ENCODE results near the gene XAB2. TPM values are rescaled to one million over a fixed set of nuclear protein-coding genes. Genes with fewer than 3 reads are reported as not detected.

XAB2 gene
- total RNA-seq, 1 donor from 2014 or later: 32.8 TPM

GRCh38 chr19:7614859-7615741, 14.2 kb downstream of the XAB2 start:
- Mint-ChIP-seq H3K4me3 (ENCODE audit: unreplicated experiment) (no peak overlapping the region), H3K4me1 (ENCODE audit: low read depth, unreplicated experiment) (no peaks in the 10 kb centered on the region), H3K36me3 (ENCODE audit: unreplicated experiment) (no peaks in the 10 kb centered on the region), H3K9me3 (ENCODE audit: unreplicated experiment) (peaks cover 2% of the 10 kb centered on the region), H3K27me3 (ENCODE audit: unreplicated experiment) (peaks cover 6% of the 10 kb centered on the region), H3K27ac (ENCODE audit: unreplicated experiment) (no peak overlapping the region)
- TF ChIP-seq CTCF (IDR thresholded peaks at IDR 0.05; ENCODE audit: partially characterized antibody, unreplicated experiment): no peak
- DNase-seq: no peak

GRCh38 chr19:7612282-7613274, 16.8 kb downstream of the XAB2 start:
- no peaks in the 10 kb centered on the region for H3K36me3 Mint-ChIP-seq (ENCODE audit: unreplicated experiment)
- no peak overlapping the region for H3K4me3 Mint-ChIP-seq (ENCODE audit: unreplicated experiment)
- no peaks in the 10 kb centered on the region for H3K4me1 Mint-ChIP-seq (ENCODE audit: low read depth, unreplicated experiment)
- H3K9me3 Mint-ChIP-seq (ENCODE audit: unreplicated experiment): no peaks in the 10 kb centered on the region
- H3K27ac Mint-ChIP-seq (ENCODE audit: unreplicated experiment): no peak overlapping the region
- H3K27me3 Mint-ChIP-seq (ENCODE audit: unreplicated experiment): peaks cover 7% of the 10 kb centered on the region
- TF ChIP-seq CTCF (IDR thresholded peaks at IDR 0.05; ENCODE audit: partially characterized antibody, unreplicated experiment): no peak
- no peak for DNase-seq

- TF ChIP-seq CTCF (IDR thresholded peaks at IDR 0.05; ENCODE audit: partially characterized antibody, unreplicated experiment): no peak
- Mint-ChIP-seq H3K4me1 (ENCODE audit: low read depth, unreplicated experiment) (no peaks in the 10 kb centered on the region), H3K36me3 (ENCODE audit: unreplicated experiment) (no peaks in the 10 kb centered on the region), H3K4me3 (ENCODE audit: unreplicated experiment) (no peak overlapping the region), H3K27me3 (ENCODE audit: unreplicated experiment) (peaks cover 7% of the 10 kb centered on the region), H3K27ac (ENCODE audit: unreplicated experiment) (no peak overlapping the region), H3K9me3 (ENCODE audit: unreplicated experiment) (no peaks in the 10 kb centered on the region)
- no peak for DNase-seq
Measured at GRCh38 chr19:7611541-7612279, 17.6 kb downstream of the XAB2 start.

- no peaks in the 10 kb centered on the region for H3K36me3 Mint-ChIP-seq (ENCODE audit: unreplicated experiment)
- no peak for TF ChIP-seq CTCF (IDR thresholded peaks at IDR 0.05; ENCODE audit: partially characterized antibody, unreplicated experiment)
Measured at GRCh38 chr19:7610491-7611240, 18.7 kb downstream of the XAB2 start.

More at GRCh38 chr19:7610491-7611240, 18.7 kb downstream of the XAB2 start:
- no peaks in the 10 kb centered on the region for H3K4me1 Mint-ChIP-seq (ENCODE audit: low read depth, unreplicated experiment)
- no peak overlapping the region for H3K27ac Mint-ChIP-seq (ENCODE audit: unreplicated experiment)
- peaks cover 9% of the 10 kb centered on the region for H3K27me3 Mint-ChIP-seq (ENCODE audit: unreplicated experiment)
- peaks cover 1% of the 10 kb centered on the region for H3K9me3 Mint-ChIP-seq (ENCODE audit: unreplicated experiment)
- DNase-seq: no peak
- H3K4me3 Mint-ChIP-seq (ENCODE audit: unreplicated experiment): no peak overlapping the region
